Activated T-cell treated with anti-CD3 and anti-CD28 coated beads, Interleukin-2, amount 50 U/mL, for 72 hours (primary cell): Measurements from ENCODE around the gene TRIM72. TPM values are rescaled to one million over a fixed set of nuclear protein-coding genes. Genes with fewer than 3 reads are reported as not detected.
A peak's percentile ranks its signal among the peaks of the same experiment; 100 is the strongest.
"Not testable (repeated sequence)": the region's sequence is repeated elsewhere in the genome, so short reads cannot be mapped to it uniquely, and the experiment has no call there.

Experiments used
- ATAC-seq, 2 donors: fragments of 150-1000 bp; cut with Tn5 transposase; replicated peaks in 1 of 2; 2 replicates each; pipeline ENCODE4 v1.10.0; 2021; ENCODE audit warnings: moderate library complexity in 2 of 2, mild to moderate bottlenecking in 1 of 2
- DNase-seq, 2 donors: peaks; one replicate each; pipeline ENCODE4 v3.0.0; 2021 to 2022; ENCODE audit warnings: mixed read lengths in 1 of 2
- H3K27ac Mint-ChIP-seq: one replicate; pipeline ENCODE4 v1.8.0; 2022; ENCODE audit warnings: mild to moderate bottlenecking, moderate library complexity, mixed read lengths
- H3K27me3 Mint-ChIP-seq: one replicate; pipeline ENCODE4 v1.8.0; 2022; ENCODE audit warnings: low read depth, mixed read lengths
- H3K36me3 Mint-ChIP-seq, 2 donors: one replicate each; pipeline ENCODE4 v1.8.0; 2022; ENCODE audit warnings: mixed read lengths in 2 of 2, mild to moderate bottlenecking in 1 of 2; ENCODE audit not compliant: insufficient read depth in 2 of 2
- H3K4me1 Mint-ChIP-seq: one replicate; pipeline ENCODE4 v1.8.0; 2022; ENCODE audit warnings: low read depth, mixed read lengths
- H3K4me3 Mint-ChIP-seq, 2 donors: one replicate each; pipeline ENCODE4 v1.8.0; 2022; ENCODE audit warnings: mild to moderate bottlenecking in 2 of 2, mixed read lengths in 2 of 2, moderate library complexity in 2 of 2
- H3K9me3 Mint-ChIP-seq, 2 donors: one replicate each; pipeline ENCODE4 v1.8.0; 2022; ENCODE audit warnings: mixed read lengths in 2 of 2
- total RNA-seq, 2 donors: library from RNA; stranded (reverse); gene quantifications; one replicate each; pipeline ENCODE4 v1.2.3, GENCODE V29; 2022

Gene TRIM72
- total RNA-seq, 2 donors from 2014 or later = 0.05 TPM; not detected in 1

GRCh38 chr16:31260136-31260931, 46.4 kb downstream of the TRIM72 start:
- H3K9me3 Mint-ChIP-seq = no peaks in the 10 kb centered on the region
- H3K27me3 Mint-ChIP-seq = no peaks in the 10 kb centered on the region
- H3K4me1 Mint-ChIP-seq = peaks cover 24% of the 10 kb centered on the region
- DNase-seq (no peak), ATAC-seq (no peak)
- H3K27ac Mint-ChIP-seq = peak overlapping the region; percentile 9
- no peaks in the 10 kb centered on the region for H3K36me3 Mint-ChIP-seq
- peak overlapping the region; percentile 22 to 37 for H3K4me3 Mint-ChIP-seq

DNA sequence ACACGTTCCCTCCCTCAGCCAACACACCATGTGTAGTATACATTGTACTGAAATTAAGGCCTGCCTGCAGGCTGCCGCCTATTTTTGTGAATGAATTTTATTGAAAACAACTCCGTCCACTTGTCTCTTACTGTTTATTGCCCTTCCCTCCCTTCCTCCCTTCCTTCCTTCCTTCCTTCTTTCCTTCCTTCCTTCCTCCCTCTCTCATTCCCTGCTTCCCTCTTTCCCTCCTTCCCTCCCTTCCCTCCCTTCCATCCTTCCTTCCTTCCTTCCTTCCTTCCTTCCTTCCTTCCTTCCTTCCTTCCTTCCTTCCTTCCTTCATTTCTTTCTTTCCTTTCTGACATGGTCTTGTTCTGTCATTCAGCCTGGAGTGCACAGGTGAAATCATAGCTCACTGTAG, 48.2 kb downstream of the TRIM72 start:
- Mint-ChIP-seq H3K4me1 (peaks cover 40% of the 10 kb centered on the region), H3K4me3 (no peak overlapping the region), H3K36me3 (no peaks in the 10 kb centered on the region), H3K9me3 (no peaks in the 10 kb centered on the region), H3K27me3 (no peaks in the 10 kb centered on the region), H3K27ac (peak overlapping the region; percentile 67)
- no peak for DNase-seq
- no peak for ATAC-seq

GRCh38 chr16:31265329-31266245, 51.7 kb downstream of the TRIM72 start:
- peak overlapping the region; percentile 78 to 83 for H3K4me3 Mint-ChIP-seq
- H3K27me3 Mint-ChIP-seq = no peaks in the 10 kb centered on the region
- peak; percentile 98 for ATAC-seq
- peak overlapping the region; percentile 89 for H3K27ac Mint-ChIP-seq
- peaks cover 56% of the 10 kb centered on the region for H3K4me1 Mint-ChIP-seq
- H3K9me3 Mint-ChIP-seq = no peaks in the 10 kb centered on the region
- no peaks in the 10 kb centered on the region for H3K36me3 Mint-ChIP-seq
- peak; percentile 81 to 87 for DNase-seq

- Mint-ChIP-seq H3K4me1 (peaks cover 56% of the 10 kb centered on the region), H3K4me3 (peak overlapping the region; percentile 52 to 60), H3K36me3 (no peaks in the 10 kb centered on the region), H3K9me3 (no peaks in the 10 kb centered on the region), H3K27ac (peak overlapping the region; percentile 63), H3K27me3 (no peaks in the 10 kb centered on the region)
- ATAC-seq (peak; percentile 14 to 16), DNase-seq (no peak)
These were observed 53.6 kb downstream of the TRIM72 start for GRCh38 chr16:31267332-31268032.

DNA sequence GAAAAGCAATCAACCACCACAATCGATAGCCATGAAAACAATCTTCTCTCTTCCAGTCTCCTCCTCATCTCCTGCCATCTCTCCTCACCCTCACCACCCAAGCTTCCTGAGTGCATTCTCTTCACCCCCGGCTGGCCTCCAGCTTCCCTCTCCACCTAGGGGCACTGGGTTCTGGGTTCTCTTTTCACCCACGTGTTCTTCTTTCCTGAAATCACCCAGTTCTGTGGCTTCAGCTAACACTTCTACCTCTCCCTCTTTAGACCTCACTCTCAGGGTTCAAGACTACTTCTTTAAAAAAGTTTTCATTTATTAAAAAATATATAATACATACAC, 54.1 kb downstream of the TRIM72 start:
- Mint-ChIP-seq H3K4me3 (peak overlapping the region; percentile 52 to 60), H3K9me3 (no peaks in the 10 kb centered on the region), H3K4me1 (peaks cover 54% of the 10 kb centered on the region), H3K27ac (peak overlapping the region; percentile 63), H3K27me3 (no peaks in the 10 kb centered on the region), H3K36me3 (no peaks in the 10 kb centered on the region)
- ATAC-seq (no peak), DNase-seq (no peak)

- ATAC-seq (no peak), DNase-seq (no peak)
- Mint-ChIP-seq H3K27ac (no peak overlapping the region), H3K4me3 (no peak overlapping the region), H3K4me1 (peaks cover 47% of the 10 kb centered on the region), H3K9me3 (no peaks in the 10 kb centered on the region), H3K27me3 (no peaks in the 10 kb centered on the region), H3K36me3 (no peaks in the 10 kb centered on the region)
These were observed 55.0 kb downstream of the TRIM72 start for GRCh38 chr16:31268891-31269290.

DNA sequence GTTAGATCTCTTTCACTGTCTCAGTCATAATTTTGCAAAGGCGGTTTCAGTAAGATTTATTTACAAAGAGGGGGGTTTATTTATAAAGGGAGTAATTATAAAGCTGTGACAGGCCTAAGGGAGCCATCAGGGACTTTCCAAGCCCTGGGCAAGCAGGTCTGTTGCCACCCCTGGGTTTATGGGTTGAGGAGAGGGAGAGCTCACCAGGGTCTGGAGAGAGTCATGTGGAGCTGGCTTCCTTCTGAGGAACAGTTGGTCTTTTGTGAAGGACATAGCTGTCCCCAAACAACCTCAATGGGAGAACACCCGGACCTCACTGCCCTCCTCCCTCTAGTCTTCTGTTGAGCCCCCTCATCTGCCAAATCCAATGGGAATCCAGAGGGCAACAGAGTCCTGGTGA, 55.6 kb downstream of the TRIM72 start:
- no peak for DNase-seq
- Mint-ChIP-seq H3K27me3 (no peaks in the 10 kb centered on the region), H3K27ac (no peak overlapping the region)

DNA sequence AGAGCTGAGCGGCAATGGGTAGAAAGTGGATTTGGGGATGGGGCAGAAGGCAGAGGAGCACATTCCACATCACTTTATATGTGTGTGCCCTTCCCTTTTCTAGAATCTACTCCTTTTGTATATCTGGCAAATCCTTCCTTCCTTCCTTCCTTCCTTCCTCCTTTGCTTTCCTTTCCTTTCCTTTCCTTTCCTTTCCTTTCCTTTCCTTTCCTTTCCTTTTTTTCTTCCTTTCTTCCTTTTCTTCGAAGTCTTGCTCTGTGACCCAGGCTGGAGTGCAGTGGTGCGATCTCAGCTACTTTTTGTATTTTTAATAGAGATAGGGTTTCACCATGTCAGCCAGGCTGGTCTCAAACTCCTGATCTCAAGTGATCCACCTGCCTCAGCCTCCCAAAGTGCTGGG, 56.1 kb downstream of the TRIM72 start:
- H3K36me3 Mint-ChIP-seq, ATAC-seq, H3K27me3 Mint-ChIP-seq, H3K27ac Mint-ChIP-seq, H3K9me3 Mint-ChIP-seq, DNase-seq, H3K4me3 Mint-ChIP-seq: not testable (repeated sequence)
- H3K4me1 Mint-ChIP-seq = peaks cover 46% of the 10 kb centered on the region

More for the DNA sequence above, 55.6 kb downstream of the TRIM72 start:
- H3K9me3 Mint-ChIP-seq = no peaks in the 10 kb centered on the region
- no peaks in the 10 kb centered on the region for H3K36me3 Mint-ChIP-seq
- H3K4me1 Mint-ChIP-seq = peaks cover 47% of the 10 kb centered on the region
- no peak for ATAC-seq
- no peak overlapping the region for H3K4me3 Mint-ChIP-seq

- DNase-seq (no peak), ATAC-seq (no peak)
- H3K27me3 Mint-ChIP-seq = no peaks in the 10 kb centered on the region
- H3K4me1 Mint-ChIP-seq = peaks cover 37% of the 10 kb centered on the region
- no peak overlapping the region for H3K4me3 Mint-ChIP-seq
- no peak overlapping the region for H3K27ac Mint-ChIP-seq
- no peaks in the 10 kb centered on the region for H3K36me3 Mint-ChIP-seq
- no peaks in the 10 kb centered on the region for H3K9me3 Mint-ChIP-seq
These were observed 56.9 kb downstream of the TRIM72 start for GRCh38 chr16:31270795-31271194.

DNA sequence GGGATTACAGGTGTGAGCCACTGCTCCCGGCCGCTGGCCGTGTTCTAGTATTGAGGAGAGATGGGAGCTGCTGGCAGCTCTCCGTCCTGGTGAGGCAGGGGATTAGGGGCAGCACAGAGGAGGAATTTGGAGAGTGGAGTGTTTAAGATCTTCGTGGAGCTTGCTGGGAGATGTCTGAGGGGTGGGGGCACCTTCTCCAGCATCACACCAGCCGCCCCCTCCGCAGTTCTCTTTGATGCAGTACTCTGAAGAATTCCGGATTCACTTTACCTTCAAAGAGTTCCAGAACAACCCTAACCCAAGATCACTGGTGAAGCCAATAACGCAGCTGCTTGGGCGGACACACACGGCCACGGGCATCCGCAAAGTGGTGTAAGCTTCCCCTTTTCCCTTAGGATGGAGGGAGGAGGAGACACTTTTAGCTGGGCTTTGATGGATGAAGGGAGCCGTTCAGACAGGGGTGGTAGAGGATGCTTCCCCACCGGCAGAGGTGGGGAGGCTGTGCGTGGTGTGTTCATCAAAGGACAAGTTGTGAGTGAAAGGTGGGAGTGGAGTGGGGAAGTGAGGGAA, 57.8 kb downstream of the TRIM72 start:
- DNase-seq = no peak
- H3K4me3 Mint-ChIP-seq = no peak overlapping the region
- H3K27me3 Mint-ChIP-seq = no peaks in the 10 kb centered on the region
- H3K9me3 Mint-ChIP-seq = no peaks in the 10 kb centered on the region
- no peaks in the 10 kb centered on the region for H3K36me3 Mint-ChIP-seq
- peaks cover 29% of the 10 kb centered on the region for H3K4me1 Mint-ChIP-seq
- ATAC-seq = no peak
- H3K27ac Mint-ChIP-seq = no peak overlapping the region

- H3K9me3 Mint-ChIP-seq = no peaks in the 10 kb centered on the region
- ATAC-seq (no peak), DNase-seq (no peak)
- no peak overlapping the region for H3K4me3 Mint-ChIP-seq
- H3K36me3 Mint-ChIP-seq = no peaks in the 10 kb centered on the region
- no peak overlapping the region for H3K27ac Mint-ChIP-seq
- no peaks in the 10 kb centered on the region for H3K27me3 Mint-ChIP-seq
- peaks cover 15% of the 10 kb centered on the region for H3K4me1 Mint-ChIP-seq
These were observed 59.3 kb downstream of the TRIM72 start for GRCh38 chr16:31273187-31273586.

DNA sequence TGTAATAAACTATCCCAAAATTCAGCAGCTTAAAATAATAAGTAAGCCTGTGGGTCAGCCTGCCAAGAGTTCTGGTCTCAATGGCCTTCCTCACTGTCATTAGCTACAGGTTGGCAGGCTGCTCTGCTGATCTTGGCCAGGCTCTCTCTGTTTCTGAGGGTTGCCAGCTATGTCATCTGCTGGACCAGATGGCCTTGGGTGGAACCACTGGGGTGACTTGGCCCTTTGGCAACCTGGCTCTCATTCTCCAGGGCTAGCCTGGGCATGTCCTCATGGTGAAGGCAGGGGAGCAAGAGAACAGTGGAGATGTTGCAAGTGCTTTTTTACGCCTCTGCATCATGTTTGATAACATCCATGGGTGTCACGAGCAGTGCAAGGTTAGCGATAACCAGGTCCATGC, 59.8 kb downstream of the TRIM72 start:
- Mint-ChIP-seq H3K4me1 (peaks cover 10% of the 10 kb centered on the region), H3K27ac (no peak overlapping the region), H3K36me3 (no peaks in the 10 kb centered on the region), H3K4me3 (no peak overlapping the region), H3K9me3 (no peaks in the 10 kb centered on the region), H3K27me3 (no peaks in the 10 kb centered on the region)
- DNase-seq (no peak), ATAC-seq (no peak)
